ENCODE results near the gene FAM118B. TPM values are rescaled to one million over a fixed set of nuclear protein-coding genes. Genes with fewer than 3 reads are reported as not detected.

FAM118B gene
- total and polyA plus RNA-seq, 2 donors from 2014 or later = 14.0 to 21.5 TPM

- peaks cover 0 to 12% (median 3%) of the 10 kb centered on the region in 3 donors for H3K4me1 ChIP-seq (ENCODE audit: control insufficient read depth in 2 of 3, insufficient read depth in 2 of 3, low read depth in 1 of 3, low read length in 3 of 3)
- TF ChIP-seq CTCF (IDR thresholded peaks at IDR 0.05; ENCODE audit: borderline replicate concordance, extremely low read depth, insufficient read depth) = no peak
- no peak overlapping the region for H3K27ac ChIP-seq (ENCODE audit: low read depth in 2 of 2, low read length in 2 of 2)
- H3K27me3 ChIP-seq (ENCODE audit: control insufficient read depth, insufficient read depth, low read length) = no peaks in the 10 kb centered on the region
- H3K9me3 ChIP-seq (ENCODE audit: control insufficient read depth in 2 of 3, insufficient read depth in 1 of 3, low read length in 3 of 3) = no peaks in the 10 kb centered on the region
- FAIRE-seq = no peak
- DNase-seq = no peak
- H3K4me3 ChIP-seq (ENCODE audit: low read length in 3 of 3) = no peak overlapping the region
- peaks cover 0 to 4% (median 0%) of the 10 kb centered on the region in 3 donors for H3K36me3 ChIP-seq (ENCODE audit: control insufficient read depth in 2 of 3, insufficient read depth in 3 of 3, low read length in 3 of 3)
- intact Hi-C loops (cut with DNase I) = no loop called here
- H3K9ac ChIP-seq (ENCODE audit: low read length in 3 of 3) = no peak overlapping the region
Measured at GRCh38 chr11:126229858-126230540, 18.4 kb downstream of the FAM118B start.

GRCh38 chr11:126231725-126232459 lies 20.3 kb downstream of the FAM118B start:
- no peak overlapping the region for H3K27ac ChIP-seq (ENCODE audit: low read depth in 2 of 2, low read length in 2 of 2)
- FAIRE-seq = peak; percentile 86

GRCh38 chr11:126232683-126233082 lies 21.1 kb downstream of the FAM118B start:
- Histone ChIP-seq H3K4me3 (ENCODE audit: low read length in 3 of 3) (no peak overlapping the region), H3K36me3 (ENCODE audit: control insufficient read depth in 2 of 3, insufficient read depth in 3 of 3, low read length in 3 of 3) (peaks cover 0 to 7% (median 4%) of the 10 kb centered on the region in 3 donors), H3K9ac (ENCODE audit: low read length in 3 of 3) (no peak overlapping the region), H3K27me3 (ENCODE audit: control insufficient read depth, insufficient read depth, low read length) (no peaks in the 10 kb centered on the region), H3K9me3 (ENCODE audit: control insufficient read depth in 2 of 3, insufficient read depth in 1 of 3, low read length in 3 of 3) (no peaks in the 10 kb centered on the region), H3K27ac (ENCODE audit: low read depth in 2 of 2, low read length in 2 of 2) (no peak overlapping the region), H3K4me1 (ENCODE audit: control insufficient read depth in 2 of 3, insufficient read depth in 2 of 3, low read depth in 1 of 3, low read length in 3 of 3) (peaks cover 0 to 12% (median 3%) of the 10 kb centered on the region in 3 donors)
- intact Hi-C loops (cut with DNase I) = no loop called here
- DNase-seq (no peak), FAIRE-seq (peak; percentile 80)
- no peak for TF ChIP-seq CTCF (IDR thresholded peaks at IDR 0.05; ENCODE audit: borderline replicate concordance, extremely low read depth, insufficient read depth)

More at GRCh38 chr11:126231725-126232459, 20.3 kb downstream of the FAM118B start:
- peak in 2 of 5 donors; percentile 11 to 47 for DNase-seq
- H3K9ac ChIP-seq (ENCODE audit: low read length in 3 of 3) = no peak overlapping the region
- H3K9me3 ChIP-seq (ENCODE audit: control insufficient read depth in 2 of 3, insufficient read depth in 1 of 3, low read length in 3 of 3) = no peaks in the 10 kb centered on the region
- TF ChIP-seq CTCF (IDR thresholded peaks at IDR 0.05; ENCODE audit: borderline replicate concordance, extremely low read depth, insufficient read depth) = no peak
- no peaks in the 10 kb centered on the region for H3K27me3 ChIP-seq (ENCODE audit: control insufficient read depth, insufficient read depth, low read length)
- intact Hi-C loops (cut with DNase I) = no loop called here
- peaks cover 0 to 12% (median 3%) of the 10 kb centered on the region in 3 donors for H3K4me1 ChIP-seq (ENCODE audit: control insufficient read depth in 2 of 3, insufficient read depth in 2 of 3, low read depth in 1 of 3, low read length in 3 of 3)
- peaks cover 0 to 7% (median 4%) of the 10 kb centered on the region in 3 donors for H3K36me3 ChIP-seq (ENCODE audit: control insufficient read depth in 2 of 3, insufficient read depth in 3 of 3, low read length in 3 of 3)
- no peak overlapping the region for H3K4me3 ChIP-seq (ENCODE audit: low read length in 3 of 3)

All from kidney (tissue), 14 donors.